SU-DHL-6 (cell line): ENCODE data around the gene PRPSAP1.

ENCODE experiments used
- H2AFZ ChIP-seq: fragments of 200-600 bp; sonication (generic); 2 replicates; pipeline ENCODE4 v1.6.1; 2014; ENCODE audit warnings: low read depth, mild to moderate bottlenecking, moderate library complexity, mixed read lengths, antibody characterized with exemption, low read length; ENCODE audit not compliant: severe bottlenecking
- H3F3A ChIP-seq: fragments of 200-600 bp; shearing (Covaris generic); 2 replicates; pipeline ENCODE4 v1.6.0; 2016; ENCODE audit warnings: antibody characterized with exemption, mild to moderate bottlenecking; ENCODE audit not compliant: insufficient read depth
- H3K27ac ChIP-seq: fragments of 200-600 bp; sonication (generic); 2 replicates; pipeline ENCODE4 v1.5.1; 2016; ENCODE audit warnings: low read depth, mild to moderate bottlenecking, low read length, moderate library complexity, mixed read lengths
- H3K27me3 ChIP-seq: fragments of 200-600 bp; sonication (generic), shearing (Covaris generic); 2 replicates; pipeline ENCODE4 v1.6.0; 2014; ENCODE audit warnings: mild to moderate bottlenecking, low read length
- H3K36me3 ChIP-seq: fragments of 200-600 bp; sonication (generic); 2 replicates; pipeline ENCODE4 v1.6.1; 2014; ENCODE audit warnings: mild to moderate bottlenecking, low read length, mixed read lengths
- H3K4me2 ChIP-seq: fragments of 300-600, 200-600 bp; shearing (Covaris generic), sonication (generic); 2 replicates; pipeline ENCODE4 v1.6.0; 2014; ENCODE audit warnings: low read length, low read depth, mild to moderate bottlenecking; ENCODE audit not compliant: poor library complexity, severe bottlenecking
- H3K4me3 ChIP-seq: fragments of 200-600 bp; sonication (generic); 2 replicates; pipeline ENCODE4 v1.5.1; 2014; ENCODE audit warnings: antibody characterized with exemption, low read length, mild to moderate bottlenecking, mixed read lengths; ENCODE audit not compliant: insufficient read depth, poor library complexity, severe bottlenecking
- H3K79me2 ChIP-seq: fragments of 200-600 bp; sonication (generic); 2 replicates; pipeline ENCODE4 v1.6.1; 2014; ENCODE audit warnings: mild to moderate bottlenecking, low read length, moderate library complexity; ENCODE audit not compliant: insufficient read depth
- H3K9ac ChIP-seq: fragments of 200-600 bp; sonication (generic); 2 replicates; pipeline ENCODE4 v1.7.0; 2014; ENCODE audit warnings: mild to moderate bottlenecking, low read length
- H3K9me2 ChIP-seq: fragments of 200-600 bp; sonication (generic); replicated peaks from 2 replicates; pipeline ENCODE4 v1.6.1; 2014; ENCODE audit warnings: low read length; ENCODE audit not compliant: insufficient read depth
- H3K9me3 ChIP-seq: fragments of 200-600 bp; sonication (generic); 2 replicates; pipeline ENCODE4 v1.6.1; 2014; ENCODE audit warnings: low read length, mixed read lengths; ENCODE audit not compliant: insufficient read depth
- H4K20me1 ChIP-seq: fragments of 200-600 bp; sonication (generic); 2 replicates; pipeline ENCODE4 v1.6.1; 2014; ENCODE audit warnings: low read depth, mild to moderate bottlenecking, antibody characterized with exemption, low read length, moderate library complexity, mixed read lengths
- EZH2phosphoT487 ChIP-seq: fragments of 200-600 bp; sonication (generic), shearing (Covaris generic); conservative IDR thresholded peaks from 2 replicates; pipeline ENCODE4 v1.6.1; 2018; ENCODE audit warnings: mild to moderate bottlenecking, antibody characterized with exemption, low read length, moderate library complexity, mixed read lengths
- TF ChIP-seq, protein P1 (sequence below): fragments of 200-600 bp; sonication (generic); IDR thresholded peaks from one replicate; pipeline ENCODE4 v1.5.1; 2017; ENCODE audit warnings: antibody characterized with exemption, mild to moderate bottlenecking, low read length, moderate library complexity; ENCODE audit not compliant: insufficient read depth, poor library complexity, severe bottlenecking

Gene PRPSAP1

DNA sequence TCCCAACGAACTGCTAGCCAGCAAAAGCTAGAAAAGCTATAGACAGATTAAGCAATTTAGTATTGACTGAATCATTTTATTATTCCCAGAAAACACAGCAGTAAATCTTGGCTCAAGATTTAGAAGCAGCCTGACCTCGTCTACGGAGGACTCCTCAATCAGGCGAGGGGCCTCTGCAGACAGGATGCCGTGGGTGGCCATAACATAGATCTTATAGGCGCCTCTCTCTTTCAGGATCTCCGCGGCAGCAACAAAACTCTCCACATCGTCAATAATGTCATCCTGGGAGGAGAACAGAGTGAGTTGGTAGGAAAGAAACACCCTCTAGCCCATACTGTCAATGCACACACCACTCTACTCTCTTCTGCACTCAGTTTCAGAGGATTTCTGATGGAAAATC lies 41.0 kb downstream of the PRPSAP1 start:
- no peak overlapping the region for H3K9ac ChIP-seq
- no peaks in the 10 kb centered on the region for H3K9me2 ChIP-seq
- no peaks in the 10 kb centered on the region for H3F3A ChIP-seq
- H3K9me3 ChIP-seq = no peaks in the 10 kb centered on the region
- H3K4me2 ChIP-seq = no peak overlapping the region
- no peak overlapping the region for H3K27ac ChIP-seq
- no peaks in the 10 kb centered on the region for H3K27me3 ChIP-seq
- H3K4me3 ChIP-seq = no peak overlapping the region
- no peaks in the 10 kb centered on the region for H3K79me2 ChIP-seq
- H4K20me1 ChIP-seq = no peaks in the 10 kb centered on the region
- H2AFZ ChIP-seq = no peak overlapping the region
- H3K36me3 ChIP-seq = 0 out of 2 replicates have a peak, but pooled peaks cover 3% of the 10 kb centered on the region
- TF ChIP-seq, protein P1, sequence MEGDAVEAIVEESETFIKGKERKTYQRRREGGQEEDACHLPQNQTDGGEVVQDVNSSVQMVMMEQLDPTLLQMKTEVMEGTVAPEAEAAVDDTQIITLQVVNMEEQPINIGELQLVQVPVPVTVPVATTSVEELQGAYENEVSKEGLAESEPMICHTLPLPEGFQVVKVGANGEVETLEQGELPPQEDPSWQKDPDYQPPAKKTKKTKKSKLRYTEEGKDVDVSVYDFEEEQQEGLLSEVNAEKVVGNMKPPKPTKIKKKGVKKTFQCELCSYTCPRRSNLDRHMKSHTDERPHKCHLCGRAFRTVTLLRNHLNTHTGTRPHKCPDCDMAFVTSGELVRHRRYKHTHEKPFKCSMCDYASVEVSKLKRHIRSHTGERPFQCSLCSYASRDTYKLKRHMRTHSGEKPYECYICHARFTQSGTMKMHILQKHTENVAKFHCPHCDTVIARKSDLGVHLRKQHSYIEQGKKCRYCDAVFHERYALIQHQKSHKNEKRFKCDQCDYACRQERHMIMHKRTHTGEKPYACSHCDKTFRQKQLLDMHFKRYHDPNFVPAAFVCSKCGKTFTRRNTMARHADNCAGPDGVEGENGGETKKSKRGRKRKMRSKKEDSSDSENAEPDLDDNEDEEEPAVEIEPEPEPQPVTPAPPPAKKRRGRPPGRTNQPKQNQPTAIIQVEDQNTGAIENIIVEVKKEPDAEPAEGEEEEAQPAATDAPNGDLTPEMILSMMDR = no peak
- no peak for TF ChIP-seq EZH2phosphoT487

DNA sequence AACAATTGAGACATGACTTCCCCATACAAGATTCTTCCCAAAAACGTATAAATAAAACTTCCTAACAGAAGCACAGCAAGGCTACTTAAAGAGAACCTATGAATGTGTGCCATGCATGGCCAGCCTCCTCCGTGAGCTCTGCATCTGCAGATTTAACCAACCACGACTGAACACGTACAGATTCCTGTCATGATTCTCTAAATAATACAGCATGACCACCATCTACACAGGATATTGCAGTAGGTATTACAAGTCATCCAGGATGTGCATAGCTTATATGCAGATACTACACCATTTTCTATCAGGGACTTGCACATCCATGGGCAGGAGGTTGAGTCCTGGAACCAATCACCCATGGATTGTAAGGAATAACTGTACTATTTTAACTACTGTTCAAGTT lies 44.3 kb downstream of the PRPSAP1 start:
- H3F3A ChIP-seq = no peaks in the 10 kb centered on the region
- H3K27me3 ChIP-seq = no peaks in the 10 kb centered on the region
- H3K9me2 ChIP-seq = no peaks in the 10 kb centered on the region
- no peak overlapping the region for H3K4me2 ChIP-seq
- no peaks in the 10 kb centered on the region for H3K9me3 ChIP-seq
- no peak overlapping the region for H2AFZ ChIP-seq
- H3K4me3 ChIP-seq = no peak overlapping the region
- no peak for TF ChIP-seq EZH2phosphoT487
- TF ChIP-seq, protein P1 = no peak
- no peaks in the 10 kb centered on the region for H3K79me2 ChIP-seq
- H3K9ac ChIP-seq = no peak overlapping the region
- H3K36me3 ChIP-seq = 0 out of 2 replicates have a peak, but pooled peaks cover 3% of the 10 kb centered on the region
- no peaks in the 10 kb centered on the region for H4K20me1 ChIP-seq
- H3K27ac ChIP-seq = no peak overlapping the region

DNA sequence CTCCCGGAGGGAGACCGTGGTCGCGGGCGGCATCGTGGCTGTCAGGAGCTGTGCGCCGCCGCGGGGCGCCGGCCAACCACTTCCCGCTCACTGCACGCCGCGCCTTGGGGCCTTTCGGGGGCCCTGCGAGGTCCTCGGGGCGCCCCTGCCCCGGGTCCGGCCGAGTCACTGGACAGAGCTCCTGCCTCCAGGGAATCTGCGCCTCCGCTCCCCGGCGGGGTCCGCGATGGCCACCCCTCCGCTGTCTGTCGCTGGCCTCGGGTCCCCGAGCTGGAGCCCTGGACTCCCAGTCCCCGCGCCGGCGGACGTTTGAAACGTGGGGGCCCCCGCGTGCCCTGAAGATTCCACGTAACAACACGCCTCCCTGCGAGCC lies 45.8 kb downstream of the PRPSAP1 start, which contains the start of gene QRICH2:
Gene QRICH2 (minus strand): TSS at position 311 of the 373 bp plus-strand sequence. CDS start 278 bp downstream, at position 33.
- H4K20me1 ChIP-seq = no peaks in the 10 kb centered on the region

More for the DNA sequence above, 45.8 kb downstream of the PRPSAP1 start, which contains the start of gene QRICH2:
- no peaks in the 10 kb centered on the region for H3K9me3 ChIP-seq
- H3K27me3 ChIP-seq = no peaks in the 10 kb centered on the region
- H3K4me2 ChIP-seq = no peak within 1 kb of the TSS
- no peak within 1 kb of the TSS for H3K4me3 ChIP-seq
- H3K9ac ChIP-seq = no peak within 1 kb of the TSS
- no peaks in the 10 kb centered on the region for H3K36me3 ChIP-seq
- no peak within 1 kb of the TSS for H2AFZ ChIP-seq
- H3K79me2 ChIP-seq = no peaks in the 10 kb centered on the region
- TF ChIP-seq EZH2phosphoT487 = no peak
- TF ChIP-seq, protein P1 = no peak
- no peaks in the 10 kb centered on the region for H3F3A ChIP-seq
- H3K9me2 ChIP-seq = no peaks in the 10 kb centered on the region
- H3K27ac ChIP-seq = no peak within 1 kb of the TSS
